H9 (cell line): ENCODE data around the gene VTA1. TPM values are rescaled to one million over a fixed set of nuclear protein-coding genes. Genes with fewer than 3 reads are reported as not detected.

Source experiments
- DNase-seq: peaks from one replicate; pipeline ENCODE4 v3.0.0-alpha.2; 2017
- H2AFZ ChIP-seq: one replicate; pipeline ENCODE4 v1.6.1; 2013; ENCODE audit warnings: mild to moderate bottlenecking, low read length, control low read depth, moderate library complexity
- H2AK5ac ChIP-seq: 2 replicates; pipeline ENCODE4 v1.6.1; 2013; ENCODE audit warnings: low read length, control low read depth, mixed read lengths; ENCODE audit not compliant: insufficient read length
- H2BK120ac ChIP-seq: one replicate; pipeline ENCODE4 v1.6.1; 2013; ENCODE audit warnings: low read depth, mild to moderate bottlenecking, low read length, control low read depth, inconsistent platforms; ENCODE audit not compliant: poor library complexity, severe bottlenecking
- H2BK12ac ChIP-seq: 2 replicates; pipeline ENCODE4 v1.6.1; 2013; ENCODE audit warnings: low read length, control low read depth, mixed read lengths, low read depth; ENCODE audit not compliant: insufficient read length
- H2BK15ac ChIP-seq: 2 replicates; pipeline ENCODE4 v1.6.1; 2013; ENCODE audit warnings: low read depth, low read length, control low read depth
- H2BK20ac ChIP-seq: one replicate; pipeline ENCODE4 v1.6.1; 2013; ENCODE audit warnings: low read depth, mild to moderate bottlenecking, low read length, control low read depth, inconsistent platforms; ENCODE audit not compliant: poor library complexity, severe bottlenecking
- H2BK5ac ChIP-seq: 2 replicates; pipeline ENCODE4 v1.6.1; 2013; ENCODE audit warnings: low read length, control low read depth, mixed read lengths; ENCODE audit not compliant: insufficient read length
- H3K14ac ChIP-seq: 2 replicates; pipeline ENCODE4 v1.6.1; 2013; ENCODE audit warnings: low read length, control low read depth; ENCODE audit not compliant: insufficient read depth
- H3K18ac ChIP-seq: 2 replicates; pipeline ENCODE4 v1.6.1; 2013; ENCODE audit warnings: low read depth, mild to moderate bottlenecking, mixed read lengths, low read length, control low read depth; ENCODE audit not compliant: insufficient read length
- H3K23ac ChIP-seq: 2 replicates; pipeline ENCODE4 v1.6.1; 2013; ENCODE audit warnings: low read length, control low read depth, mixed read lengths, low read depth; ENCODE audit not compliant: insufficient read length
- H3K23me2 ChIP-seq: 2 replicates; pipeline ENCODE4 v1.6.1; 2013; ENCODE audit warnings: low read depth, mild to moderate bottlenecking, mixed read lengths, low read length, control low read depth; ENCODE audit not compliant: insufficient read length, poor library complexity, severe bottlenecking
- H3K27ac ChIP-seq: 2 replicates; pipeline ENCODE4 v1.5.1; 2013; ENCODE audit warnings: low read length, control low read depth, mixed read lengths, low read depth; ENCODE audit not compliant: insufficient read length
- H3K27me3 ChIP-seq: 2 replicates; pipeline ENCODE4 v1.6.1; 2013; ENCODE audit warnings: low read length, control low read depth, inconsistent platforms; ENCODE audit not compliant: insufficient read depth
- H3K4ac ChIP-seq: 2 replicates; pipeline ENCODE4 v1.6.1; 2013; ENCODE audit warnings: low read depth, mild to moderate bottlenecking, control low read depth, inconsistent platforms, low read length, moderate library complexity
- H3K4me1 ChIP-seq: 2 replicates; pipeline ENCODE4 v1.6.1; 2013; ENCODE audit warnings: low read length, control low read depth, inconsistent platforms; ENCODE audit not compliant: insufficient read depth
- H3K4me2 ChIP-seq: 2 replicates; pipeline ENCODE4 v1.6.1; 2013; ENCODE audit warnings: low read length, control low read depth, mixed read lengths; ENCODE audit not compliant: insufficient read length, insufficient read depth
- H3K56ac ChIP-seq: 2 replicates; pipeline ENCODE4 v1.6.1; 2013; ENCODE audit warnings: low read depth, mild to moderate bottlenecking, mixed read lengths, low read length, control low read depth; ENCODE audit not compliant: insufficient read length
- H3K79me1 ChIP-seq: 2 replicates; pipeline ENCODE4 v1.6.1; 2013; ENCODE audit warnings: low read depth, mild to moderate bottlenecking, moderate library complexity, low read length, control low read depth, inconsistent platforms; ENCODE audit not compliant: insufficient read depth, poor library complexity, severe bottlenecking
- H3K79me2 ChIP-seq: 2 replicates; pipeline ENCODE4 v1.6.1; 2013; ENCODE audit warnings: low read length, control low read depth, inconsistent platforms; ENCODE audit not compliant: insufficient read depth
- H3K9ac ChIP-seq: 2 replicates; pipeline ENCODE4 v1.6.1; 2013; ENCODE audit warnings: low read length, control low read depth, mixed read lengths; ENCODE audit not compliant: insufficient read length; ENCODE audit errors: extremely low read depth
- H3K9me3 ChIP-seq: one replicate; pipeline ENCODE4 v1.6.1; 2013; ENCODE audit warnings: low read depth, low read length, inconsistent platforms; ENCODE audit not compliant: control insufficient read depth
- H3T11ph ChIP-seq: one replicate; pipeline ENCODE4 v1.6.1; 2013; ENCODE audit warnings: mild to moderate bottlenecking, low read length, control low read depth, inconsistent platforms
- H4K20me1 ChIP-seq: one replicate; pipeline ENCODE4 v1.6.1; 2013; ENCODE audit not compliant: control insufficient read depth, insufficient read length, insufficient read depth
- H4K5ac ChIP-seq: 2 replicates; pipeline ENCODE4 v1.6.1; 2013; ENCODE audit warnings: low read depth, mild to moderate bottlenecking, mixed read lengths, low read length, control low read depth; ENCODE audit not compliant: insufficient read length
- H4K8ac ChIP-seq: replicated peaks from 2 replicates; pipeline ENCODE4 v1.6.1; 2013; ENCODE audit warnings: low read length, control low read depth, mixed read lengths, low read depth; ENCODE audit not compliant: insufficient read length
- H4K91ac ChIP-seq: 2 replicates; pipeline ENCODE4 v1.6.1; 2013; ENCODE audit warnings: low read depth, mild to moderate bottlenecking, moderate library complexity, mixed read lengths, low read length, control low read depth; ENCODE audit not compliant: insufficient read length
- H3K27ac Mint-ChIP-seq, 3 experiments: 2 replicates in 2 of 3; 3 replicates in 1 of 3; pipeline ENCODE4 v1.8.0; 2020 to 2021; ENCODE audit warnings: mixed read lengths in 3 of 3, mild to moderate bottlenecking in 1 of 3, moderate library complexity in 1 of 3
- H3K27me3 Mint-ChIP-seq: 2 replicates; pipeline ENCODE4 v1.8.0; 2021; ENCODE audit warnings: low read depth, mild to moderate bottlenecking, moderate library complexity, mixed read lengths
- H3K36me3 Mint-ChIP-seq, 3 experiments: 2 replicates in 2 of 3; 3 replicates in 1 of 3; pipeline ENCODE4 v1.8.0; 2020 to 2021; ENCODE audit warnings: low read depth in 3 of 3, mixed read lengths in 3 of 3; ENCODE audit not compliant: insufficient read depth in 1 of 3
- H3K4me1 Mint-ChIP-seq, 2 experiments: 2 replicates each; pipeline ENCODE4 v1.8.0; 2020; ENCODE audit warnings: mixed read lengths in 2 of 2
- H3K4me3 Mint-ChIP-seq, 2 experiments: 2 replicates in 1 of 2; 3 replicates in 1 of 2; pipeline ENCODE4 v1.8.0; 2020 to 2021; ENCODE audit warnings: mild to moderate bottlenecking in 2 of 2, mixed read lengths in 2 of 2, moderate library complexity in 1 of 2
- H3K9me3 Mint-ChIP-seq, 2 experiments: 2 replicates in 1 of 2; 3 replicates in 1 of 2; pipeline ENCODE4 v1.8.0; 2020; ENCODE audit warnings: mild to moderate bottlenecking in 2 of 2, mixed read lengths in 2 of 2, moderate library complexity in 1 of 2
- WGBS: extraction: QIAGEN DNeasy Blood & Tissue Kit; methylation state at CpG from one replicate; pipeline ENCODE4 v1.1.7; 2013; ENCODE audit warnings: missing lambda C conversion rate, low lambda C conversion rate, mixed read lengths; ENCODE audit not compliant: insufficient read length; ENCODE audit errors: extremely low coverage; 5-methylcytosine and 5-hydroxymethylcytosine counted together
- total RNA-seq: library from RNA; stranded (reverse); gene quantifications from 2 replicates; pipeline ENCODE4 v1.2.1, GENCODE V29; 2021
- TF ChIP-seq, protein P1 (sequence below): fragments of 200-600 bp; sonication (generic); conservative IDR thresholded peaks from 3 replicates; pipeline ENCODE4 v1.8.0; 2021; ENCODE audit warnings: antibody characterized with exemption, mild to moderate bottlenecking

VTA1 gene
- total RNA-seq, 1 experiment from 2014 or later, result 63.1 TPM

DNA sequence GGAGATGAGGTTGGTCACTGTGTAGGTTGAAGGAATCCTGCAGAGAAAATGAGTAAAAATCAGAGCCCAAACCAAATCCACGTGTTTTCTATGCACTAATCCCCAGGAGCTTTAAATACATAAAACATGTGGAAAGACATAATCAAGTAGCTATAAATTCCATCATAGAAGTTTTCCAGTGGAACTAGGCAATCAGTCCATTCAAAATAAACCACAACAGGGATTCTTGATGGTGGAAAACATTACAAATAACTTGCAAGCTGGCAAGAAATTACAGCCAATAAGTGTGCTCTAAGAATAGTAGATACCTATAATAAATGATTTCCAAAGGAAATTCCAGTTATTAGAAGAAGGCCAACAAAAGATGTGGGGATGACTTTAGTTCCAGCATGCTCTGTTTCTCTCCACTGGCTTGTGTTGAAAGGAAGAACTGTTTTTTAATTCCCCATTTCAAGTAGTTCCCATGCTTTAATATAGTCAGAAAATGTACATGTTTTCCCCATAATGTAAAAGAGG, 104.9 kb downstream of the VTA1 start:
- Histone ChIP-seq H3K14ac (no peak overlapping the region), H3K4me1 (no peaks in the 10 kb centered on the region), H3K23ac (no peak overlapping the region), H4K91ac (no peak overlapping the region), H2BK20ac (no peak overlapping the region), H2BK5ac (no peak overlapping the region), H2BK12ac (no peak overlapping the region), H2BK15ac (no peak overlapping the region), H2BK120ac (no peak overlapping the region), H4K8ac (no peak overlapping the region), H3K9ac (no peak overlapping the region), H3T11ph (no peak overlapping the region), H3K56ac (no peak overlapping the region), H3K4ac (no peak overlapping the region), H3K18ac (no peak overlapping the region), H4K20me1 (no peaks in the 10 kb centered on the region), H4K5ac (no peak overlapping the region), H3K23me2 (no peaks in the 10 kb centered on the region), H3K79me2 (no peaks in the 10 kb centered on the region), H3K27ac (no peak overlapping the region), H2AK5ac (no peak overlapping the region), H3K79me1 (no peaks in the 10 kb centered on the region), H3K27me3 (no peaks in the 10 kb centered on the region), H3K4me2 (no peak overlapping the region), H3K9me3 (no peaks in the 10 kb centered on the region), H2AFZ (no peak overlapping the region)
- DNase-seq, result no peak
- Mint-ChIP-seq H3K27ac (no peak overlapping the region), H3K4me1 (no peaks in the 10 kb centered on the region), H3K36me3 (no peaks in the 10 kb centered on the region), H3K9me3 (no peaks in the 10 kb centered on the region), H3K4me3 (no peak overlapping the region), H3K27me3 (no peaks in the 10 kb centered on the region)
- TF ChIP-seq, protein P1, sequence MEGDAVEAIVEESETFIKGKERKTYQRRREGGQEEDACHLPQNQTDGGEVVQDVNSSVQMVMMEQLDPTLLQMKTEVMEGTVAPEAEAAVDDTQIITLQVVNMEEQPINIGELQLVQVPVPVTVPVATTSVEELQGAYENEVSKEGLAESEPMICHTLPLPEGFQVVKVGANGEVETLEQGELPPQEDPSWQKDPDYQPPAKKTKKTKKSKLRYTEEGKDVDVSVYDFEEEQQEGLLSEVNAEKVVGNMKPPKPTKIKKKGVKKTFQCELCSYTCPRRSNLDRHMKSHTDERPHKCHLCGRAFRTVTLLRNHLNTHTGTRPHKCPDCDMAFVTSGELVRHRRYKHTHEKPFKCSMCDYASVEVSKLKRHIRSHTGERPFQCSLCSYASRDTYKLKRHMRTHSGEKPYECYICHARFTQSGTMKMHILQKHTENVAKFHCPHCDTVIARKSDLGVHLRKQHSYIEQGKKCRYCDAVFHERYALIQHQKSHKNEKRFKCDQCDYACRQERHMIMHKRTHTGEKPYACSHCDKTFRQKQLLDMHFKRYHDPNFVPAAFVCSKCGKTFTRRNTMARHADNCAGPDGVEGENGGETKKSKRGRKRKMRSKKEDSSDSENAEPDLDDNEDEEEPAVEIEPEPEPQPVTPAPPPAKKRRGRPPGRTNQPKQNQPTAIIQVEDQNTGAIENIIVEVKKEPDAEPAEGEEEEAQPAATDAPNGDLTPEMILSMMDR, result no peak
- no CpG with 5 or more reads among the region's 1 CpG for WGBS
